Retinal pigment epithelial cell (primary cell): ENCODE measurements around the gene TSEN15.

ENCODE experiments used
- DNase-seq: peaks from one replicate; pipeline ENCODE4 v3.0.0-alpha.2; 2010; ENCODE audit warnings: low read depth
- H3K4me3 ChIP-seq: 2 replicates; pipeline ENCODE4 v1.5.1; 2011; ENCODE audit warnings: mild to moderate bottlenecking, low read length, control low read depth, moderate library complexity
- CTCF ChIP-seq: conservative IDR thresholded peaks from 2 replicates; pipeline ENCODE4 v1.5.1; 2011; ENCODE audit warnings: low read depth, low read length, control low read depth, inconsistent platforms

TSEN15 gene

GRCh38 chr1:184113251-184113650 is 61.7 kb downstream of the TSEN15 start:
- DNase-seq = no peak
- no peak overlapping the region for H3K4me3 ChIP-seq
- TF ChIP-seq CTCF = no peak

- H3K4me3 ChIP-seq = no peak overlapping the region
- no peak for DNase-seq
- no peak for TF ChIP-seq CTCF
These were observed 63.4 kb downstream of the TSEN15 start for GRCh38 chr1:184114818-184115398.

- TF ChIP-seq CTCF = no peak
- no peak overlapping the region for H3K4me3 ChIP-seq
- no peak for DNase-seq
These were observed 64.8 kb downstream of the TSEN15 start for GRCh38 chr1:184116287-184116686.

- DNase-seq = peak; percentile 60
- no peak overlapping the region for H3K4me3 ChIP-seq
- TF ChIP-seq CTCF = no peak
These were observed 66.5 kb downstream of the TSEN15 start for GRCh38 chr1:184118046-184118445.
